Osteoblast (primary cell): ENCODE measurements around the gene NTRK3. TPM values are rescaled to one million over a fixed set of nuclear protein-coding genes. Genes with fewer than 3 reads are reported as not detected.

Source experiments
- DNase-seq: peaks from one replicate; pipeline ENCODE4 v3.0.0; 2011; ENCODE audit warnings: low spot score, mixed read lengths; ENCODE audit not compliant: insufficient read length; ENCODE audit errors: missing footprints
- H2AFZ ChIP-seq: 2 replicates; pipeline ENCODE4 v1.6.0; 2011; ENCODE audit warnings: mild to moderate bottlenecking, low read length
- H3K27ac ChIP-seq: 2 replicates; pipeline ENCODE4 v1.5.1; 2011; ENCODE audit warnings: mild to moderate bottlenecking, low read depth, low read length, moderate library complexity
- H3K27me3 ChIP-seq: 2 replicates; pipeline ENCODE4 v1.6.0; 2012; ENCODE audit warnings: mild to moderate bottlenecking, control low read depth, inconsistent platforms, low read length, moderate library complexity; ENCODE audit not compliant: insufficient read depth
- H3K36me3 ChIP-seq: 2 replicates; pipeline ENCODE4 v1.5.1; 2011; ENCODE audit warnings: mild to moderate bottlenecking, low read length, control low read depth, moderate library complexity; ENCODE audit not compliant: insufficient read depth
- H3K4me1 ChIP-seq: 2 replicates; pipeline ENCODE4 v1.5.1; 2011; ENCODE audit warnings: mild to moderate bottlenecking, low read length, control low read depth, moderate library complexity; ENCODE audit not compliant: insufficient read depth
- H3K4me2 ChIP-seq: 2 replicates; pipeline ENCODE4 v1.6.0; 2011; ENCODE audit warnings: mild to moderate bottlenecking, low read length; ENCODE audit not compliant: insufficient read depth
- H3K4me3 ChIP-seq: fragments of 200-600 bp; sonication (generic); 3 replicates; pipeline ENCODE4 v1.5.1; 2012; ENCODE audit warnings: mild to moderate bottlenecking, low read length, inconsistent platforms; ENCODE audit not compliant: insufficient read depth
- H3K79me2 ChIP-seq: 2 replicates; pipeline ENCODE4 v1.6.0; 2012; ENCODE audit warnings: mild to moderate bottlenecking, low read length, control low read depth, inconsistent platforms; ENCODE audit not compliant: insufficient read depth
- H3K9me3 ChIP-seq: 2 replicates; pipeline ENCODE4 v1.5.1; 2011; ENCODE audit warnings: low read depth, low read length, control low read depth
- H4K20me1 ChIP-seq: 2 replicates; pipeline ENCODE4 v1.6.0; 2012; ENCODE audit warnings: mild to moderate bottlenecking, low read length, control low read depth; ENCODE audit not compliant: insufficient read depth
- CTCF ChIP-seq: IDR thresholded peaks from 2 replicates; pipeline ENCODE4 v1.5.1; 2011; ENCODE audit warnings: mild to moderate bottlenecking, low read depth, low read length, moderate library complexity; ENCODE audit errors: extremely low read depth
- total RNA-seq: library from RNA; depleted of rRNA; stranded (reverse); fragments of >200 nt; gene quantifications from 2 replicates; pipeline ENCODE4 v1.2.3, GENCODE V29; 2012

Gene NTRK3
- total RNA-seq, 1 donor, result 0.72 TPM

GRCh38 chr15:87860743-87861142 lies 395.8 kb downstream of the NTRK3 start:
- H3K4me1 ChIP-seq, result no peaks in the 10 kb centered on the region
- no peak overlapping the region for H3K27ac ChIP-seq
- no peak overlapping the region for H3K4me3 ChIP-seq
- no peaks in the 10 kb centered on the region for H3K36me3 ChIP-seq
- no peak for DNase-seq
- TF ChIP-seq CTCF, result no peak
- no peaks in the 10 kb centered on the region for H4K20me1 ChIP-seq
- H3K27me3 ChIP-seq, result peaks cover 4% of the 10 kb centered on the region
- H3K9me3 ChIP-seq, result no peaks in the 10 kb centered on the region
- H3K4me2 ChIP-seq, result no peak overlapping the region
- no peaks in the 10 kb centered on the region for H3K79me2 ChIP-seq
- no peak overlapping the region for H2AFZ ChIP-seq

GRCh38 chr15:87858651-87859050 lies 397.9 kb downstream of the NTRK3 start:
- Histone ChIP-seq H3K27me3 (peaks cover 4% of the 10 kb centered on the region), H2AFZ (no peak overlapping the region), H3K4me1 (no peaks in the 10 kb centered on the region), H3K4me3 (no peak overlapping the region), H3K79me2 (no peaks in the 10 kb centered on the region), H3K36me3 (no peaks in the 10 kb centered on the region), H4K20me1 (no peaks in the 10 kb centered on the region), H3K27ac (no peak overlapping the region), H3K4me2 (no peak overlapping the region), H3K9me3 (no peaks in the 10 kb centered on the region)
- DNase-seq, result no peak
- TF ChIP-seq CTCF, result no peak

GRCh38 chr15:87851497-87851896 lies 405.0 kb downstream of the NTRK3 start:
- Histone ChIP-seq H3K4me1 (no peaks in the 10 kb centered on the region), H4K20me1 (no peaks in the 10 kb centered on the region), H3K79me2 (no peaks in the 10 kb centered on the region), H3K9me3 (no peaks in the 10 kb centered on the region), H3K4me2 (no peak overlapping the region), H2AFZ (no peak overlapping the region), H3K27me3 (no peaks in the 10 kb centered on the region), H3K36me3 (no peaks in the 10 kb centered on the region), H3K4me3 (no peak overlapping the region), H3K27ac (no peak overlapping the region)
- no peak for TF ChIP-seq CTCF
- DNase-seq, result no peak

GRCh38 chr15:87850916-87851315 lies 405.6 kb downstream of the NTRK3 start:
- Histone ChIP-seq H3K79me2 (no peaks in the 10 kb centered on the region), H3K27me3 (no peaks in the 10 kb centered on the region), H3K4me2 (no peak overlapping the region), H3K4me3 (no peak overlapping the region), H3K27ac (no peak overlapping the region), H3K4me1 (no peaks in the 10 kb centered on the region), H3K9me3 (no peaks in the 10 kb centered on the region), H2AFZ (no peak overlapping the region), H4K20me1 (no peaks in the 10 kb centered on the region), H3K36me3 (no peaks in the 10 kb centered on the region)
- TF ChIP-seq CTCF, result no peak
- no peak for DNase-seq
